ENCODE results near the gene GPR157. TPM values are rescaled to one million over a fixed set of nuclear protein-coding genes. Genes with fewer than 3 reads are reported as not detected.

Gene GPR157
- total and polyA plus RNA-seq, 8 donors: 0.15 to 16.5 (median 4.5) TPM

GRCh38 chr1:9167638-9168037, 38.7 kb upstream of the GPR157 start:
- Histone ChIP-seq H3K4me3 (no peak overlapping the region), H3K9me3 (no peaks in the 10 kb centered on the region), H3K36me3 (no peaks in the 10 kb centered on the region), H3K27me3 (no peaks in the 10 kb centered on the region), H3K27ac (no peak overlapping the region), H3K4me1 (peaks cover 15 to 62% (median 36%) of the 10 kb centered on the region in 4 donors)
- DNase-seq: peak in 1 of 2 donors; percentile 56
- intact Hi-C loops (cut with DNase I; ENCODE audit: low total_unique reads): no loop called here
- TF ChIP-seq EP300 (IDR thresholded peaks at IDR 0.05) (no peak), POLR2AphosphoS5 (IDR thresholded peaks at IDR 0.05) (no peak), POLR2A (IDR thresholded peaks at IDR 0.05) (no peak), CTCF (IDR thresholded peaks at IDR 0.05) (no peak)
- 34 to 64% (median 51%) methylated on average over 2 of the region's 2 CpGs for WGBS, 5 donors

GRCh38 chr1:9166289-9167235, 37.7 kb upstream of the GPR157 start:
- H3K4me3 ChIP-seq: no peak overlapping the region
- no peaks in the 10 kb centered on the region for H3K27me3 ChIP-seq
- no peak overlapping the region for H3K27ac ChIP-seq
- peaks cover 25 to 65% (median 42%) of the 10 kb centered on the region in 4 donors for H3K4me1 ChIP-seq
- intact Hi-C loops (cut with DNase I; ENCODE audit: low total_unique reads): no loop called here
- TF ChIP-seq EP300 (IDR thresholded peaks at IDR 0.05): no peak
- no peak for TF ChIP-seq CTCF (IDR thresholded peaks at IDR 0.05)
- no peak for TF ChIP-seq POLR2A (IDR thresholded peaks at IDR 0.05)
- no peak for TF ChIP-seq POLR2AphosphoS5 (IDR thresholded peaks at IDR 0.05)
- WGBS, 5 donors: 85 to 93% (median 90%) methylated on average over 27 of the region's 27 CpGs
- no peak for DNase-seq
- H3K9me3 ChIP-seq: no peaks in the 10 kb centered on the region
- no peaks in the 10 kb centered on the region for H3K36me3 ChIP-seq

- H3K27ac ChIP-seq: peak overlapping the region in 3 of 5 donors; percentile 82 to 92 (median 88)
Measured at GRCh38 chr1:9165396-9165795, 36.5 kb upstream of the GPR157 start.

GRCh38 chr1:9164919-9165318, 36.0 kb upstream of the GPR157 start:
- intact Hi-C loops (cut with DNase I; ENCODE audit: low total_unique reads): no loop called here
- H3K36me3 ChIP-seq: no peaks in the 10 kb centered on the region
- H3K9me3 ChIP-seq: no peaks in the 10 kb centered on the region
- no peaks in the 10 kb centered on the region for H3K27me3 ChIP-seq
- no peak overlapping the region for H3K4me3 ChIP-seq
- no peak for DNase-seq
- TF ChIP-seq EP300 (IDR thresholded peaks at IDR 0.05) (no peak), CTCF (IDR thresholded peaks at IDR 0.05) (no peak), POLR2A (IDR thresholded peaks at IDR 0.05) (no peak), POLR2AphosphoS5 (IDR thresholded peaks at IDR 0.05) (no peak)
- H3K27ac ChIP-seq: peak overlapping the region in 4 of 5 donors; percentile 81 to 92 (median 85)
- peaks cover 25 to 71% (median 50%) of the 10 kb centered on the region in 4 donors for H3K4me1 ChIP-seq
- WGBS, 5 donors: 48 to 71% (median 58%) methylated on average over 6 to 7 of the region's 7 CpGs

More at GRCh38 chr1:9165396-9165795, 36.5 kb upstream of the GPR157 start:
- no peaks in the 10 kb centered on the region for H3K36me3 ChIP-seq
- DNase-seq: no peak
- H3K27me3 ChIP-seq: no peaks in the 10 kb centered on the region
- intact Hi-C loops (cut with DNase I; ENCODE audit: low total_unique reads): no loop called here
- TF ChIP-seq EP300 (IDR thresholded peaks at IDR 0.05) (no peak), CTCF (IDR thresholded peaks at IDR 0.05) (no peak), POLR2AphosphoS5 (IDR thresholded peaks at IDR 0.05) (no peak), POLR2A (IDR thresholded peaks at IDR 0.05) (no peak)
- H3K9me3 ChIP-seq: no peaks in the 10 kb centered on the region
- no peak overlapping the region for H3K4me3 ChIP-seq
- H3K4me1 ChIP-seq: peaks cover 25 to 71% (median 50%) of the 10 kb centered on the region in 4 donors
- WGBS, 5 donors: 71 to 84% (median 77%) methylated on average over 6 to 7 of the region's 7 CpGs
